Activated CD4-positive, alpha-beta T cell treated with anti-CD3 and anti-CD28 coated beads, Interleukin-2, amount 50 U/mL, for 1 hour (primary cell): Measurements from ENCODE around the gene MOBP.

Source experiments
- DNase-seq: peaks from one replicate; pipeline ENCODE4 v3.0.0-alpha.2; 2020

Gene MOBP

GRCh38 chr3:39501968-39502837, 34.7 kb downstream of the MOBP start:
- DNase-seq, result no peak

- DNase-seq, result no peak
Observed at GRCh38 chr3:39502838-39503145, 35.3 kb downstream of the MOBP start.

- no peak for DNase-seq
Observed at GRCh38 chr3:39505866-39506742, 38.6 kb downstream of the MOBP start.

GRCh38 chr3:39506863-39507262, 39.4 kb downstream of the MOBP start:
- no peak for DNase-seq

- DNase-seq, result no peak
Observed at GRCh38 chr3:39513791-39514369, 46.4 kb downstream of the MOBP start.

GRCh38 chr3:39515681-39516441, 48.4 kb downstream of the MOBP start:
- no peak for DNase-seq

GRCh38 chr3:39519103-39519502, 51.6 kb downstream of the MOBP start:
- DNase-seq, result no peak

GRCh38 chr3:39519554-39520288, 52.2 kb downstream of the MOBP start:
- no peak for DNase-seq

GRCh38 chr3:39521456-39521855, 54.0 kb downstream of the MOBP start:
- DNase-seq, result no peak

- DNase-seq, result no peak
Observed at GRCh38 chr3:39524107-39524506, 56.6 kb downstream of the MOBP start.

- DNase-seq, result no peak
Observed at GRCh38 chr3:39528844-39529243, 61.4 kb downstream of the MOBP start.

GRCh38 chr3:39529577-39529976, 62.1 kb downstream of the MOBP start:
- DNase-seq, result no peak

- no peak for DNase-seq
Observed at GRCh38 chr3:39531066-39531465, 63.6 kb downstream of the MOBP start.

GRCh38 chr3:39531665-39532064, 64.2 kb downstream of the MOBP start:
- DNase-seq, result no peak

GRCh38 chr3:39532777-39533176, 65.3 kb downstream of the MOBP start:
- no peak for DNase-seq

- DNase-seq, result no peak
Observed at GRCh38 chr3:39533226-39533625, 65.7 kb downstream of the MOBP start.

GRCh38 chr3:39540162-39540921, 72.9 kb downstream of the MOBP start:
- no peak for DNase-seq

- DNase-seq, result no peak
Observed at GRCh38 chr3:39541442-39541841, 74.0 kb downstream of the MOBP start.

GRCh38 chr3:39541917-39542329, 74.4 kb downstream of the MOBP start:
- no peak for DNase-seq

- DNase-seq, result no peak
Observed at GRCh38 chr3:39542588-39542988, 75.1 kb downstream of the MOBP start.

- DNase-seq, result no peak
Observed at GRCh38 chr3:39548282-39548681, 80.8 kb downstream of the MOBP start.
